SKM-1 (cell line): ENCODE results near the gene ZIC2.

Experiments used
- DNase-seq: peaks from one replicate; lab custom pipeline; 2025; ENCODE audit not compliant: unreplicated experiment; lab: John Stamatoyannopoulos, UW

ZIC2 gene

GRCh38 chr13:99985886-99986527 lies 4.4 kb downstream of the ZIC2 start:
- DNase-seq, result no peak

DNA sequence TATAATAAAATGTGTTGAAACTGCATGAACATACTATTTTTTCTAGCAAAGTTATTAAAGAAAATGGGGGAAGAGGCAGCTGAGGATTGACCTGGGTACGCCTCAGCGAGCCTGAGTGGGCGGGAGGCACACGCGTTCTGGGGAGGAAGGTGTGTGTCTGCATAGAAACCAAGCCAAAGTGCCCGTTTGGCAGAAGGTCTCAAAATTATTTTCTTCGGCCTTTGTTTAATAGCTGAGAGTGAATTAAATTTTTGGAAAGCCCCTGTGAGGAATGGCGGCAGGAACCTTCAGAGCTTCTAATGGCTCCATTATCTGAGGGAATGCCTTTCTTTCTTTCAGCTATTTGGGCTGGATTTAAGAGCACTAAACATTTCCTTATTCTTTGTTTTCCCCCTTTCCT lies 5.2 kb downstream of the ZIC2 start:
- no peak for DNase-seq

- DNase-seq, result no peak
Observed at GRCh38 chr13:99987154-99988019, 5.8 kb downstream of the ZIC2 start.

- DNase-seq, result no peak
Observed at GRCh38 chr13:99988529-99989275, 7.1 kb downstream of the ZIC2 start.

- no peak for DNase-seq
Observed at GRCh38 chr13:99989276-99990125, 7.9 kb downstream of the ZIC2 start.

- no peak for DNase-seq
Observed at GRCh38 chr13:99990126-99990977, 8.8 kb downstream of the ZIC2 start.

DNA sequence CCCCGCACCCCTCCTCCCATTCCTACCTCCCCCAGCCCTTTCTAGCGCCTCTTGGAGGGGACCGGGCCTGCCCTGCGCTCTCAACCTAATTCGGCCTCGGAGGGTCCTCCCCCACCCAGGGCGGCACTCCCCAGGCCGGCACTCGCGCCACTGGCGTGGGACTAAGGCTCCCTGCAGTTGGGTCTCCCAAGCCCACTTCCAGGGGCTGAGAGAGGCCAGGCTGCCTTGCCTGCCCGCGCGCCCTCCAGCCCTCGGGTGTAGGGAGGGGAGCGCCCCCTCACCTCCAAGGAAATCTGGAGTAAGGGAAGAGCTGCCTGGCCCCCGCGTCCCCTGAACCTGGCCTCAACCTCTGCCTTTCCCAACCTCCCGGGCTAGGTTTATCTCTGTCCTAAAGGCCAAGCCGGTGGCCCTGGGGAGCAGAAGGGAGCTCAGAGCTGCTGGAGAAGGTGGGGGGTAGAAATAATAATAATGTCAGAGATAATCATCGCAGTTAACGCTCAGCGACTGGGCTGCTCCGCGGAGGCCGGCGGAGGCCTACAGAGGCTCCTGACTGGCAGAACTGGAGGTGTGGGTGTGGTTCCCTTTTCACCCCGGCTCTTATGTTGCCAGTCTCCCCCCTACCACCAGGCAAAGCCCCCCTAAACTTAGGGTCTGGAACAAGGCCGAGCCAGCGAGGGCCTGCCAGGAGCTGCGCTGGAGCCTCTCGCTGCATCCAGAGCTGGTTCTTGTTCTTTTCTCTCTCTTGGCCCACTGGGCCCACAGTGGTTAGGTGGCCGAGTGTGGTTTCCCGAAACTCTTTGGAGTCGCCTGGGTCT lies 9.6 kb downstream of the ZIC2 start:
- no peak for DNase-seq

DNA sequence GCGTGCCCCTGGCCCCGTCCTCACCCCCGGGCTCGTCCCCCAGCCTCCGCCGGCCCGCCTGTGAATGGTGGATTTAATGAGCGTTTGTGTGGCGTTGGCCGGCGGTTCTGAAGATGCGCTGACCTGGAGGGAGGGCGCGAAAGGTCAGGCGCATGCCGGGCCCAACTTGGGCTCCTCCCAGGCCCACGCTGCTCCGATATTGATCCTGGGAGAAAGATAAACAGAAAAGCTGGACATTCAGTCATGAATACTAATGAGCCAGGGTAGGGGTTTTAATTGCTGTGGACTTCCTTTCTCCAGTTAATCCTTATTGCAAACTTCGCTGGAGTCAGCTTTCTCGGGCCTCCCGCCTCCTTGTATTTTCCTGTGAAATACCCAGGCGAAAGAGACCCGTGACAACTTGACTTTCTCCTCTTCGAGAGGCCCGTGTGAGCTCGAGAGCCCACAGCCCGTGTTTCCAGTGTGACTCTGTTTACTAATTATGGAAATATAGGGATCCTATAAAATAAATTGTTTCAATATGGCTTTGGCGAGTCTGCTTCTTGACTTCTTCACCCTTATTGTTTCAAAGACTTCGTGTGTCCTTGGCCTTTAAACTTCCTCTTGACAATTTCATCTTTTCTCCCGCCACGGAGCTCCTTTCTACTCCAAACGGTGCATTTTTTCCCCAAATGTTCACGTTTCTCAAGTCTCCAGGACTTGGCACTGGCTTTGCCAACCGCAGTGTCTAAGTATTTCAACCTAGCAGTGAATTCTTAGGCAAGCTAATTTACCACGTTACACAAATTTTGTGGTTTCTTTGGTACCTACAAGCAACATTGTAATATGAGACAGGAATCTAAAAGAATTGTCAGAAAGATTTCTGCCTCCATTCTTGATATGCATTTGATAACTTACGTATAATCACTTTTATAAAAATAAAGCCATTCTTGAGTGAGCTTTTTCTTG lies 10.5 kb downstream of the ZIC2 start:
- DNase-seq, result no peak

DNA sequence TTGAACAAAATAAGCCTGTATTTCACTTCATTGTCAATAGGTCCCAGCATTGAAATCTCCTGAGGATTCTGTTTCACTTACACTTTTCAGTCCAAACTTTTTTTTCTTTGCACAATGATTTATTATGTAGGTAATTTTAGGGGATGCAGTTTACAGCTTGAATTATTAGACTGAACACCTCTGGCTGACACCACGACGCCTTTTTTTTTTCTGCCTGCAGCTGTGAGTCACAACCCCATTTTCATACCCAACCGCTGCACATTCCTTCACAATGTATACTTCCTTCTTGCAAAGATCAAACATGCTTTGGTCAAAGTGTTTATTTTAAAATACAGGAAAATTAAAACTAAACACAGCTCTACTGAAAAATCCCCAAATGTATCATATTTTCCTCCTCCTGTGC lies 11.4 kb downstream of the ZIC2 start:
- DNase-seq, result no peak

- no peak for DNase-seq
Observed at GRCh38 chr13:99993660-99994637, 12.4 kb downstream of the ZIC2 start.

GRCh38 chr13:99994638-99995020 lies 13.0 kb downstream of the ZIC2 start:
- no peak for DNase-seq

DNA sequence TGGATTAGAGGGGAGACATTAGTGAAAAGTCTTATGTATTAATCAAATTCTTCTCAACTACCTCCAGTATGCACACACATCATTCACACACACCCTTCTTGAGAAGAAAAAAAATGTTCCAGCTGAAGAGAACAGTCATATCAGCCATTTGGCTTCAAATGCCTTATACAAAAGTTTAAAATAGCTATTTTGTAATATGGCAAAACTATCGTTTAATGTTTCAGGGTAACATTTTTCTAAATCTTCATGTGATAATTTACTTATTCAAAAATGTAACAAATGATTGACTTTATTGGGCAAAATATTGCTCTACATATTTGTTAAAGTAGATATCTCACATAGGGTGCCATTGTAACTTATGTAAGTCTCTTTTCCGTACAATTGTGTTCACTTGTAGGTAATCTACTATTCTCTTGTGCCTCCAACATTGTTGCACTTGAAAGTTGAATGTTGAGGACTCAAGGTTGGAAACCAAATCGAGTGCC lies 13.6 kb downstream of the ZIC2 start:
- DNase-seq, result no peak

DNA sequence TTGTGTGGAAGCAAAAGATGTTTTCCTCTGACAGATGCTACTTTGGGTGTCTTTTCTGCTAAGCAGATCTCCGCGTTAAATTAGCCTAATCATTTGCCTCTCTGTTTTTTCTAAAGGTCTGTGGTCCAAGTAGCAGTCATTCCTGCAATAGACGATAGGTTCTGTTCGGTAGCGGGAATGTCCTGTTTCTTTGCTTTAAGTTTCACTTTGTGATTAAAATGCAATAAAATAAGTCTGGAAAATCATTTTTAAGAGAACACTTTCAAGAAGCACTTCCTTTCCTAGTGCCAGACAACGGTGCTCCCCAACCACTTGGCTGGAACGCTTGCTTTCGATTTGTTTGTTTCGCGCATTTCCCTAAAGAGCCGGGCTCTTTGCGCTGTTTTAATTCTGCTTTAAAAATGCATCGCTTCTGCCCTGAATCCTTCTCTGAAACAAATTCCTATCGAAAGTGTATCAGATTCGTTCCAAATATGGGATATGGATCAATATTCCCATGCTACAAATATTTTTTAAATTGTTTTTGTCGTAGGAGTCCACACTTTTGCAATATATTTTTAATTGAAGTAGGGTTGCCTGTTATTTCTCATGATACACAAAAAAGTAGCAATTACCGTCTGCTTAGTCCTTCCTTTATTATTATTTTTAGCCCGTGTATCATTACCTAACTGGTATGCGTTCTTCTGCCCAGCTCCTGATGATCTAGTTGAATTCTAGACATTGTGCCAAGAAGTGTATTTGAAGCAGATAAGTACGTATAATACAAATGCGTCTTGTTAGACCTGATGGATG lies 14.2 kb downstream of the ZIC2 start:
- DNase-seq, result no peak

GRCh38 chr13:99996381-99996973 lies 14.9 kb downstream of the ZIC2 start:
- DNase-seq, result no peak

GRCh38 chr13:99997702-99998214 lies 16.2 kb downstream of the ZIC2 start:
- no peak for DNase-seq
